HL-60 (cell line): ENCODE results near the gene THSD7B.

Experiments used
- DNase-seq, 2 experiments: peaks; one replicate each; pipeline ENCODE4 v3.0.0-alpha.2; 2010 to 2020; ENCODE audit warnings: low read depth in 1 of 2, low spot score in 1 of 2
- H3K27ac ChIP-seq: fragments of 250-450 bp; sonication (Bioruptor Pico); replicated peaks from 2 replicates; pipeline ENCODE4 v1.5.1; 2020; ENCODE audit warnings: mild to moderate bottlenecking, moderate library complexity
- H3K27me3 ChIP-seq: fragments of 250-450 bp; sonication (Bioruptor Pico); 2 replicates; pipeline ENCODE4 v1.5.1; 2021; ENCODE audit warnings: mild to moderate bottlenecking, moderate library complexity; ENCODE audit not compliant: insufficient read depth, poor library complexity, severe bottlenecking
- H3K4me3 ChIP-seq: replicated peaks from 2 replicates; pipeline ENCODE4 v1.5.1; 2011; ENCODE audit warnings: mild to moderate bottlenecking, control low read depth, low read length; ENCODE audit not compliant: insufficient read depth
- GABPA ChIP-seq: IDR thresholded peaks from 2 replicates; pipeline ENCODE4 v1.6.1; 2012; ENCODE audit warnings: low read depth
- POLR2AphosphoS5 ChIP-seq: IDR thresholded peaks from 2 replicates; pipeline ENCODE4 v1.6.1; 2012; ENCODE audit warnings: low read depth
- REST ChIP-seq: IDR thresholded peaks from 2 replicates; pipeline ENCODE4 v1.6.1; 2012; ENCODE audit warnings: low read depth; ENCODE audit not compliant: insufficient replicate concordance
- SPI1 ChIP-seq: IDR thresholded peaks from 2 replicates; pipeline ENCODE4 v1.6.1; 2012; ENCODE audit warnings: low read depth, mild to moderate bottlenecking, borderline replicate concordance
- TF ChIP-seq, protein P1 (sequence below): IDR thresholded peaks from one replicate; pipeline ENCODE4 v1.5.1; 2011; ENCODE audit warnings: low read length, control low read depth, inconsistent platforms; ENCODE audit not compliant: insufficient read depth

The THSD7B gene

GRCh38 chr2:136777391-136777790 lies 12.0 kb downstream of the THSD7B start:
- no peak for TF ChIP-seq POLR2AphosphoS5
- TF ChIP-seq SPI1: no peak
- TF ChIP-seq REST: no peak
- TF ChIP-seq, protein P1, sequence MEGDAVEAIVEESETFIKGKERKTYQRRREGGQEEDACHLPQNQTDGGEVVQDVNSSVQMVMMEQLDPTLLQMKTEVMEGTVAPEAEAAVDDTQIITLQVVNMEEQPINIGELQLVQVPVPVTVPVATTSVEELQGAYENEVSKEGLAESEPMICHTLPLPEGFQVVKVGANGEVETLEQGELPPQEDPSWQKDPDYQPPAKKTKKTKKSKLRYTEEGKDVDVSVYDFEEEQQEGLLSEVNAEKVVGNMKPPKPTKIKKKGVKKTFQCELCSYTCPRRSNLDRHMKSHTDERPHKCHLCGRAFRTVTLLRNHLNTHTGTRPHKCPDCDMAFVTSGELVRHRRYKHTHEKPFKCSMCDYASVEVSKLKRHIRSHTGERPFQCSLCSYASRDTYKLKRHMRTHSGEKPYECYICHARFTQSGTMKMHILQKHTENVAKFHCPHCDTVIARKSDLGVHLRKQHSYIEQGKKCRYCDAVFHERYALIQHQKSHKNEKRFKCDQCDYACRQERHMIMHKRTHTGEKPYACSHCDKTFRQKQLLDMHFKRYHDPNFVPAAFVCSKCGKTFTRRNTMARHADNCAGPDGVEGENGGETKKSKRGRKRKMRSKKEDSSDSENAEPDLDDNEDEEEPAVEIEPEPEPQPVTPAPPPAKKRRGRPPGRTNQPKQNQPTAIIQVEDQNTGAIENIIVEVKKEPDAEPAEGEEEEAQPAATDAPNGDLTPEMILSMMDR: no peak
- no peak for TF ChIP-seq GABPA
- DNase-seq: no peak
- H3K4me3 ChIP-seq: no peak overlapping the region
- H3K27me3 ChIP-seq: no peaks in the 10 kb centered on the region
- no peak overlapping the region for H3K27ac ChIP-seq

- H3K27me3 ChIP-seq: peaks cover 7% of the 10 kb centered on the region
- TF ChIP-seq SPI1: no peak
- TF ChIP-seq, protein P1: no peak
- TF ChIP-seq GABPA: no peak
- TF ChIP-seq REST: no peak
- TF ChIP-seq POLR2AphosphoS5: no peak
- no peak overlapping the region for H3K27ac ChIP-seq
- H3K4me3 ChIP-seq: no peak overlapping the region
- DNase-seq: no peak
Measured at GRCh38 chr2:136783856-136784255, 18.5 kb downstream of the THSD7B start.

GRCh38 chr2:136785215-136785614 lies 19.9 kb downstream of the THSD7B start:
- no peak for TF ChIP-seq GABPA
- TF ChIP-seq REST: no peak
- TF ChIP-seq SPI1: no peak
- TF ChIP-seq, protein P1: no peak
- no peak for TF ChIP-seq POLR2AphosphoS5

More at GRCh38 chr2:136785215-136785614, 19.9 kb downstream of the THSD7B start:
- peaks cover 7% of the 10 kb centered on the region for H3K27me3 ChIP-seq
- H3K27ac ChIP-seq: no peak overlapping the region
- H3K4me3 ChIP-seq: no peak overlapping the region
- DNase-seq: no peak
